ENCODE measurements around the gene UBE3A.

- TF ChIP-seq POLR2A (IDR thresholded peaks at IDR 0.05), result no peak
- no peak for TF ChIP-seq CTCF (IDR thresholded peaks at IDR 0.05)
Observed at GRCh38 chr15:25418202-25418601, 20.6 kb downstream of the UBE3A start.
